Medulla oblongata (tissue), 1 donor: Measurements from ENCODE around the gene CHRDL2.

Experiments used
- DNase-seq: peaks from one replicate; pipeline ENCODE4 v3.0.0-alpha.2; 2015; ENCODE audit errors: extremely low spot score

Gene CHRDL2

DNA sequence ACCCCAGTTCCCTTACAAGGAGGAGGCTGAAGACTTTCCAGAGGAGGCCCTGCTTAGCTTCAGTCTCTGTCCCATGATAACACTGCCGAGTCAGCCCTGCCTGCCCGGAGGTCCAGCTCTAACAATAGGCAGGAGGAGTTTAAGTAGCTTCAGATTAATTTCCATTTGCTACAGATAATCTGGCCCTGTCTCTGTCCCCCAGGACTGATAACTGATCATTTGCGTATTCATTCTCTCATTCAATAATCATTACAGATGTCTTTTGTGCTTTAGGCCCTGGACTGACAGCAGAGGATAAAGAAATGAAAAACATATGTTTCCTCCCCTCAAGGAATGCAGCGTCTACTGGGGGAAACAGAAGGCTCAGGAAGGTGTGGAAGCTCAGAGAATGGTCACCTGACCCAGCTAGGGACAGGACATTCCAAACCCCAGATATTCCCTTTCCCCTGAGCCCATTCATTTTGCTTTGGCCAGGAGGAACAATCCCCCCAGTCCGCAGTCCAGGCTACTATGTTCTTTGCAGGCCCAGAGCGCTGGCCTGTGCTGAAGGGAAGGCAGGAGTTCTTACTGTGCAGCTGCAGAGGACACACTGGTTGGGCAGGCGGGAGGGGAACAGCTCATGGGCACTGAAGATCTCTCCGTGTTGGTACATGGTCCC lies 20.8 kb downstream of the CHRDL2 start:
- no peak for DNase-seq

GRCh38 chr11:74709175-74709574 lies 22.1 kb downstream of the CHRDL2 start:
- DNase-seq = no peak

GRCh38 chr11:74707602-74708510 lies 23.4 kb downstream of the CHRDL2 start:
- no peak for DNase-seq

GRCh38 chr11:74707182-74707581 lies 24.0 kb downstream of the CHRDL2 start:
- no peak for DNase-seq

DNA sequence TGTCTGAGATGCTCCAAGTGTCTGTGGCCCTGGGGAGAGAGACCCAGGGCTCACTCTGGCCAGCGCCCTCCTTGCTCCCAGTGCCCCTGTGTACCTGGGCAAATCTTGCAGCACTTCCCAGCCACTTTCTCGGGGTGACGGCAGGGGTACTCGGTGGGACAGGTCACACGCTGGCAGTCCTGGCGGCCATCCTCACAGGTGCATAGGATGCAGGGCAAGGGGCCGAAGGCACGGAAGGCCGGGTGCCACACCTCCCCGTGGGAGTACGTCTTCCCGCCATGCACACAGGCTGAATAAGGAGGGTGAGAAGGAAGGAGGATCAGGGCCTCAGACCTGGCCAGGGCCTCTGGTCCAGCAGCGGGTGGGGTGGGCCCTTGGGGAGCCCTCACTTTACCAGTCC lies 28.0 kb downstream of the CHRDL2 start:
- no peak for DNase-seq

- peak; percentile 87 for DNase-seq
These were observed 28.7 kb downstream of the CHRDL2 start for GRCh38 chr11:74702383-74703007.

DNA sequence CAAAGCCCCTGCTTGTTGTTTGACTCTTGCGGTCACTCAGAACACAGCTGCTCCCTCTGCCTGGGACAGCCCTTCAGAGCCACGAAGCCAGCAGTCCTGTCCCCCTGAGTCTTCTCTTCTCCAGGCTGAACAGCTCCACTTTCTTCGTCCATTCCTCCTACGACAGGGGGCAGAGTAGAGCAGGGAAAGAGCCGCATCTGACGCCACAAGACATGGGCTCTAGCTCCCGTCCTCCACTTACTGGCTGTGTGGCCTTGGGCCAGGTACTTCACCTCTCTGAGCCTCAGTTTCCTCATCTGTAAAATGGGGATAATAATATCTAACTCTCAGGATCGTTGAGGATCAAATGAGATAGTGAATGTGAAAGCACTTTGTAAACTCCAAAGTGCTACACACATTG lies 29.9 kb downstream of the CHRDL2 start:
- DNase-seq = no peak

DNA sequence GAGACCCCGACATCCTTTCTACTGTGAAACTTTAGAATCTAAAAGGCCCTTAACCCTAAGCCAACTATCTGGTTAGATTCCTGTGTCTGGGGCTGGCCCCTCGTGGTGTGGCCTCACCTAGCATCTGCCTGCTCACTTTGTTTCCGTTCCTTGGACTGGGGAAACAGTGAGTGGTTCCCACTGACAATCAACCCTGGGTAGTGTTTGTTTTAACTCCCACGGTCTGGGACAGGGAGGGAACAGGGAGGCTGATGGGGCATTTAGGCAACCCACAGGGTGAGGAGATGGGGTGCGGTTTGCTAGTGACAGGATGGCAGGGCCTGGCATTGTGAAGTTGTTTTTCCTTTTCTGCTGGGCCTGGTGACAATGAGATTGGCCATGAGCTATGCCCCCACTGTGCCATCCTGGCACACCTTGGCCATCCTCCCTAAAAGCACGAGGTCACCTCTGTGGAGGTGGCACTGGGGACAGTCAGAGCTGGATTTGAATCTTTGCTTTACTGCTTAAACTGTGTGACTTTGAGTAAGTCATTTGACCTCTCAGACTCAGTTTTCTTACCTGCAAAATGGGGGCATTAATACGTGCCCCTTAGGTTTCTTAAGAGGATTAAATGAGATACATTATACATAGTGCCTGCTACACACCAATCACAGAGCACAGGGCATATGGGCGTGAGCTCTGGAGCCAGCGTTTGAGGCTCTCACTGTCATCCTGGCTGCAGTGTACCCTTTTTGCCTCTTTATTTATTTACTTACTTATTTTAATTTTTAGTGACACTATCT lies 31.4 kb downstream of the CHRDL2 start:
- DNase-seq = no peak

DNA sequence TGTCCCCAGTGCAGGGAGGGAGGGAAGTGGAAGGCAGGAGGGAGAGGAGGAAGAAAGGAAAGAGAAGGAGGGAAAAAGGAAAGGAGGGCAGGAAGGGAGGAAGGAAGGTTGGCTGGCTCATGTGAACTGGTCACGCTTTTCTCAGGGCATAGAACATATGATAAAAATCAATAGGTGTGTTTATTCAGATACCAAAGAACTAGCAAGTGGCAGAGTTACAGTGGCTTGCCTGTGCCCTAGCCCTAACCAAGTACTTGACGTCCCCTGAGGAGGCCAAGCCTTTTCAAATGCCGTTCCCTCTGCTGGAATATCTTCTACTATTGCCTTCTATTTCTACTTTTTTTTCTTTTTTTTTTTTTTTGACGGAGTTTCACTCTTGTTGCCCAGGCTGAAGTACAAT lies 33.5 kb downstream of the CHRDL2 start:
- DNase-seq = no peak

GRCh38 chr11:74696939-74697675 lies 34.1 kb downstream of the CHRDL2 start:
- no peak for DNase-seq

- no peak for DNase-seq
These were observed 34.7 kb downstream of the CHRDL2 start for GRCh38 chr11:74696500-74696899.

DNA sequence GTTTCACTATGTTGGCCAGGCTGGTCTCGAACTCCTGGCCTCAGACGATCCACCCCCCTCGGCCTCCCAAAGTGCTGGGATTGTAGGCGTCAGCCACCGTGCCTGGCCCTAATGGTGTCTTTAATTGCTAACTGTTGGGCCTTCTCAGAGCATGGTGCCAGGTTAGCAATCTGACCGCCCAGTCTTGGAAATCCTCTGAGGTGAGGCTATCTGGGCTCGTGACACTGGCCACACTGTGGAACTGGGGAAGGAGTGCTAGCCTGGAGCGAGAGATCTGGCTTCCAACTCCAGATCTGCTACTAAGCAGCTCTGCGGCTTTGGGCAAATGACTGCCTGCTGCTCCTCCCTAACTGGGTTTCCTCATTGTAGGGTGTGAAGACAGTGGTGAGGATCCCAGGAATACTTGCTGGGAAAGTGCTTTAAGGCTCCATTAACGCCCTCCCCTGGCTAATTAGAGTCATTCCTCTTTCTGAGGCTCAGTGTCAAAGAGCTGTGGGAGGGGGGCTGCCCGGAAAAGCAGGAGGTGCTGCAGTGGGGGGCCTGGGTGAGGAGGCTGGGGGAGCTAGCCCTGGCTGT lies 35.4 kb downstream of the CHRDL2 start:
- DNase-seq = no peak

DNA sequence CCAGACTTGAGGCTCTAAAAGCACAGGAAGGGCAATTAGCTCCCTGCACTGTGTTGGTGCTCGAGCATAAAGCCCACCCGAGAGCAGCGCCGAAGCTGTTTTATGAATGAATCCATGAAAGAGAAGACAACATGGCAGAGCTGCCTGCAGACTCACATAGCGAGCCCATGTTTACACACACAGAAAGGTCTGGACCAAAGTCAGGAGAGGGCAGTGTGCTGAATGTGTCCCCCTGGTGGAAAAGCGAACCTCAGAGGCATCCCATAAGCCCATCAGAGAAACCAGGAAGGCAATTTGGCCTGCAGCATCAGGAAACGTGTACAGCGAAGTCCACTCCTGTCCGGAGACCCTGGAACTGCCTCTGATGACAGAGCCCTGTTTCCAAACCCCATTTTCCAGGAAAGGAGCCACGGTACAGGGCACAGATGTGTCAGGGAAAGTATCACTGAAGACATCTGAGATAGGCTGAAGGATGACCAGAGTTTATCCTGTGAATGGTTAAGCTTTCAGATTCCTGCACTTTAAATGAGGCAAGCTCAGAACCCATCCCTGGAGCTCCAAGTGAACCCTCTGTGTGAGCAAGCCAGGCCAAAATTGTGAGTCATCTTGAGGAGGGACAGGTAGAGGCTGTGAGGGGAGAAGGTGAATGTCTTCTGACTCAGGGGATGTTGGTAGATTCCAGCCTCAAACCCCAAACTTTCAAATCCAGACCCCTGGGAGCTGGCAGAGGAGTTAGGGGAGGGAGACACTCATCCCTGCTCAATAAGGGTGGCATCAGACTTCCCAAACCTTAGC lies 36.9 kb downstream of the CHRDL2 start:
- DNase-seq = no peak

DNA sequence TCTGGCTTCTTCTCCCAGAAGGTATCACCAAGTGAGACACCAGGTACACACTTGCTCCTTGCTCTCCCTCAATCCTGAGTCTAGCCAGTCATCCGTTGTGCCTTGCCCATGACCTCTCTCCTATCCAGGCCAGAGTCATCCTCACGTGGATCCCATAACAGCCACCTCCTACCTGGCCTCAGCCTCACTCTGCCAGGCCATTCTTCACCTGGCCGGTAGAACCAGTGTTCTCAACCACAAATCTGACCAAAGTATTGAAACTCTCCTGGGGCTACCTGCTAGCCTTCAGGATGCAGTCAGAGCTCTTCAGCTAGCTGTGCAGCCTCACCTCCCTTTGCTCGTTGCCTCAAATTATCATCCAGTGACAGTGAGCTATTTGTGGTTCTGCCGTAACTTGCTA lies 37.7 kb downstream of the CHRDL2 start:
- DNase-seq = no peak

DNA sequence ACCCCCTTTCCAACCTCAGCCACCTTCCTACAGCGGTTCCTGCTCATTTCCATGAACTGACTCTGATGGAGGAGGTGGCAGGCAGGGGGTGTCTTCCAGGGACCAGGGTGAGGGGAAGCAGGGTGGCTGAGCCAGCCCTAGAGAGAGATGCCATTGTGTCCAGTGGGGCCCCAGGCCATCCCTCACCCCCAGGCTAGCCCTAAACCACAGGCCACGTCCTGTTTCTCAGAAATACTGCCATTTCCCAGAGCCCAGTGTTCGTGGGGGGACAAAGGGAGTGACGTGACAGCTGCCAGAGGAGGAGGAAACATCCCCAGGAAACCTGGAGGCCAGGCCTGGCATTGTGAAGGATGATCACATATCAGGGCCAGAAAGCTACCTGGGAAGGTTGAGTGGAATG lies 39.5 kb downstream of the CHRDL2 start:
- no peak for DNase-seq

DNA sequence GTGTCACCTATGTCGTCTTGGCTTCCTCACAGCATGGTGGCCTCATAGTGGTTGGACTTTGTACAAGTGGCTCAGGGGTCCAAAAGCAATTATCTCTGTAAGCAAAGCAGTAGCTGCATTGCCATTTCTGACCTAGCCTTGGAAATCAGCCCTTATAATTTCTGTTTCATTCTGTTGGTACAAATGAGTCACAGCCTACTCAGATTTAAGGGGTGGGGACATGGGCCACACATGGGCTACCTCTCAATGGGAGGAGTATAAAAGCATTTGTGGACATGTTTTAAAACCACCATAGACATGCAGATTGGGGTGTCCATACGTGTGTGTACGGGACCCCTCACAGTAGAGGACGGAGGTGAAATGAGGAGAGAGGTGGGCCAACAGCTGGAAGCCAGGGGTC lies 41.6 kb downstream of the CHRDL2 start:
- DNase-seq = no peak

DNA sequence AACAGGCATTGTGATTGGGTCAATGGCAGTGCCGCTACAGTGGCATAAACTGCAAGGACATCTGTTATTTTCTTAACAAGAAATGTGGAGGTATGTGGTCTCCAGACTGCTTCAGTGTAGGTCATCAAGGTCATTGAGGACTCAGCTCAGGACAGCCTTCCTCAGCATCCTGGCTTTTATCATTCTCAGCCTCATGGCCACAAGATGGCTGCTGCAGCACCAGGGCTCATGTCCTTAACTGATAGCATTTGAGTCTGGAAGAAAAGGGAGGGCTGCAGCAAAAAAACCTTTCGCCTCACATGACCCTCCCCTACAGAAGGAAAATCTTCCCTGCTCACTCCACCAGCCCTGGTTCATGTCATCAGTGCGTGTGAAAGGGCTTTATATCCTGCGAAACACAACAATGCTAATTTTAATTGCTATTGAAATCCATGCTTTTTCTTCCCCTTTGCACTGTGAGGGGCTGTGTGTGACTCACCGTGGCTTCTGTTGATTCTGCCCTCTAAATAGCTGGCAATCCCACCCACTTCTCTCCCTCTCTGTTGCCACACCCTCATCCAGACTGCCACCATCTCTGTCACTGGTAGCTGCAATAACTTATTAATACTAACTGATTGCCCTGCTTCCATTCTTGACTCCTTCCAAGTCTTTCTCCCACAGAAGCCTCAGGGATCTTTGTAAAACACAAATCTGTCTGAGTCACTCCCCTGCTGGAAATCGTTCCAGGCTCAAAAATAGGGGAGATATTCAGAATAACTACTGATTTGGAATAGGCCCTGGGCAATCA lies 43.8 kb downstream of the CHRDL2 start:
- DNase-seq = no peak

- no peak for DNase-seq
These were observed 44.4 kb downstream of the CHRDL2 start for GRCh38 chr11:74686792-74687191.

GRCh38 chr11:74685905-74686304 lies 45.3 kb downstream of the CHRDL2 start:
- peak; percentile 86 for DNase-seq
